Lung (tissue), 16 donors: ENCODE results near the gene ZNF106. TPM values are rescaled to one million over a fixed set of nuclear protein-coding genes. Genes with fewer than 3 reads are reported as not detected.

Source experiments
- ATAC-seq: fragments of 200-7000 bp; cut with Tn5 transposase; one replicate; pipeline ENCODE4 v1.9.1; 2020; ENCODE audit warnings: moderate number of reproducible peaks; ENCODE audit not compliant: insufficient read depth, low FRiP score
- DNase-seq, 3 donors: peaks; one replicate each; pipeline ENCODE4 v3.0.0-alpha.2; 2013 to 2017
- H3K27ac ChIP-seq, 2 donors: one replicate each; pipeline ENCODE4 v1.5.1; 2013; ENCODE audit warnings: mild to moderate bottlenecking in 2 of 2, moderate library complexity in 2 of 2, control low read depth in 1 of 2, inconsistent platforms in 1 of 2, low read depth in 1 of 2, low read length in 1 of 2
- H3K27me3 ChIP-seq, 3 donors: one replicate each; pipeline ENCODE4 v1.5.1; 2013; ENCODE audit warnings: low read length in 2 of 3; ENCODE audit not compliant: control insufficient read depth in 3 of 3, insufficient read depth in 3 of 3
- H3K36me3 ChIP-seq, 4 donors: one replicate each; pipeline ENCODE4 v1.5.1; 2013; ENCODE audit warnings: low read length in 4 of 4, mild to moderate bottlenecking in 1 of 4, moderate library complexity in 1 of 4; ENCODE audit not compliant: control insufficient read depth in 4 of 4, insufficient read depth in 4 of 4
- H3K4me1 ChIP-seq, 5 donors: one replicate each; pipeline ENCODE4 v1.5.1; 2013; ENCODE audit warnings: low read length in 5 of 5, mild to moderate bottlenecking in 2 of 5, moderate library complexity in 1 of 5; ENCODE audit not compliant: control insufficient read depth in 5 of 5, insufficient read depth in 5 of 5
- H3K4me3 ChIP-seq: one replicate; pipeline ENCODE4 v1.5.1; 2013; ENCODE audit warnings: mild to moderate bottlenecking, control low read depth, moderate library complexity
- H3K9ac ChIP-seq, 2 donors: one replicate each; pipeline ENCODE4 v1.5.1; 2013; ENCODE audit warnings: low read length in 2 of 2, control low read depth in 1 of 2; ENCODE audit not compliant: insufficient read depth in 1 of 2
- H3K9me3 ChIP-seq, 4 donors: one replicate each; pipeline ENCODE4 v1.5.1; 2013; ENCODE audit warnings: low read length in 3 of 4, mild to moderate bottlenecking in 1 of 4, moderate library complexity in 1 of 4; ENCODE audit not compliant: control insufficient read depth in 4 of 4, insufficient read depth in 3 of 4
- CTCF ChIP-seq: IDR thresholded peaks from 2 replicates; pipeline ENCODE4 v1.5.1; 2012; ENCODE audit warnings: mild to moderate bottlenecking; ENCODE audit errors: control extremely low read depth, extremely low read depth
- WGBS, 2 donors: extraction: QIAGEN DNeasy Blood & Tissue Kit; methylation state at CpG; one replicate each; pipeline ENCODE4 v1.1.7; 2013; 5-methylcytosine and 5-hydroxymethylcytosine counted together
- long read RNA-seq, 5 donors: transcript quantifications; one replicate each; lab custom pipeline, GENCODE V29; 2026
- polyA plus RNA-seq, 2 donors: library from polyadenylated mRNA; stranded (reverse); fragments of 200-250 nt; gene quantifications; one replicate each; pipeline ENCODE4 v1.2.1, GENCODE V29; 2013
- total RNA-seq, 2 donors: library from RNA; depleted of rRNA in 1 of 2; stranded (reverse); fragments of >200 nt in 1 of 2; gene quantifications; one replicate each; pipeline ENCODE4 v1.2.1, GENCODE V29; 2014 to 2021
- donor health status: control.
- donor health status: control.
- donor health status: Bipolar disorder and iron deficiency.
- donor health status: healthy.
- donor health status: DM: yes; HTN: yes; CAD: no.

Gene ZNF106
- total RNA-seq (10 to 100 TPM; 63.6 to 67.5 TPM), polyA plus RNA-seq (10 to 100 TPM; 10.9 to 18.8 TPM)
- long read RNA-seq, donor 1, partial matches to known transcripts, result 22 of 22 reads
- long read RNA-seq, donor 1, other reads (novel, unspliced or antisense), result 0 of 22 reads
- long read RNA-seq, donor 2, result 0 reads
- long read RNA-seq, donor 3, result 0 reads
- long read RNA-seq, donor 4, partial matches to known transcripts, result 5 of 5 reads
- long read RNA-seq, donor 4, other reads (novel, unspliced or antisense), result 0 of 5 reads
- long read RNA-seq, donor 5, partial matches to known transcripts, result 18 of 18 reads
- long read RNA-seq, donor 5, other reads (novel, unspliced or antisense), result 0 of 18 reads

GRCh38 chr15:42490671-42491538, at the start of gene ZNF106:
Gene ZNF106 (minus strand): TSS chr15:42491141. CDS start chr15:42472289, 18,852 bp downstream.
- Histone ChIP-seq H3K9me3 (no peaks in the 10 kb centered on the region), H3K9ac (peak within 1 kb of the TSS; percentile 97 to 99), H3K36me3 (peaks cover 0 to 1% (median 0%) of the 10 kb centered on the region in 4 donors), H3K4me1 (peaks cover 0 to 15% (median 7%) of the 10 kb centered on the region in 5 donors), H3K27me3 (no peaks in the 10 kb centered on the region), H3K27ac (peak within 1 kb of the TSS; percentile 98 to 99), H3K4me3 (peak within 1 kb of the TSS; percentile 92)
- 0% methylated on average over 51 of the region's 51 CpGs for WGBS, 2 donors
- ATAC-seq (peak; percentile 46), DNase-seq (peak; percentile 97 to 98 (median 97))
- TF ChIP-seq CTCF, result no peak

- peaks cover 12 to 42% (median 20%) of the 10 kb centered on the region in 4 donors for H3K36me3 ChIP-seq
- no peaks in the 10 kb centered on the region for H3K27me3 ChIP-seq
- no peaks in the 10 kb centered on the region for H3K9me3 ChIP-seq
- ATAC-seq (no peak), DNase-seq (no peak)
- WGBS, 2 donors, result 92 to 100% methylated on average over 1 of the region's 1 CpG
- no peaks in the 10 kb centered on the region for H3K4me1 ChIP-seq
- no peak overlapping the region for H3K27ac ChIP-seq
- no peak for TF ChIP-seq CTCF
- H3K9ac ChIP-seq, result no peak overlapping the region
- H3K4me3 ChIP-seq, result no peak overlapping the region
Measured at GRCh38 chr15:42533246-42533645, 42.3 kb upstream of the ZNF106 start.

- 88 to 90% methylated on average over 3 of the region's 3 CpGs for WGBS, 2 donors
Measured at GRCh38 chr15:42528970-42529369, 38.0 kb upstream of the ZNF106 start.

More at GRCh38 chr15:42528970-42529369, 38.0 kb upstream of the ZNF106 start:
- no peak overlapping the region for H3K27ac ChIP-seq
- H3K4me3 ChIP-seq, result no peak overlapping the region
- ATAC-seq (no peak), DNase-seq (peak in 1 of 3 donors; percentile 1)
- H3K36me3 ChIP-seq, result peaks cover 17 to 37% (median 22%) of the 10 kb centered on the region in 4 donors
- H3K4me1 ChIP-seq, result no peaks in the 10 kb centered on the region
- no peak overlapping the region for H3K9ac ChIP-seq
- H3K27me3 ChIP-seq, result no peaks in the 10 kb centered on the region
- no peaks in the 10 kb centered on the region for H3K9me3 ChIP-seq
- no peak for TF ChIP-seq CTCF
